Endothelial cell of umbilical vein (primary cell): ENCODE data around the gene INSYN2B. TPM values are rescaled to one million over a fixed set of nuclear protein-coding genes. Genes with fewer than 3 reads are reported as not detected.

ENCODE experiments used
- BruUV-seq: library from RNA; stranded (reverse); fragments of 400-500 nt; replicated peaks from 2 replicates; lab custom pipeline; 2021; lab: Mats Ljungman, UMichigan
- CTCF ChIA-PET: fragments of 300-600, 350-600 bp; sonication (Branson Sonifier 250); formaldehyde crosslinking; loops from one replicate; lab custom pipeline; 2021; ENCODE audit warnings: antibody characterized with exemption, inconsistent platforms; lab: Charles Lee
- POLR2A ChIA-PET: fragments of 300-600, 350-600 bp; sonication (Branson Sonifier 250); formaldehyde crosslinking; loops from one replicate; lab custom pipeline; 2021; ENCODE audit warnings: antibody characterized with exemption, inconsistent platforms; lab: Charles Lee
- DNase-seq: peaks from one replicate; pipeline ENCODE4 v3.0.0-alpha.2; 2011; ENCODE audit warnings: low read depth, low spot score
- FAIRE-seq: peaks from 2 replicates; lab custom pipeline; 2011; peaks lifted over from hg19 to GRCh38; lab: Jason Lieb, UNC
- H2AFZ ChIP-seq: 2 replicates; pipeline ENCODE4 v1.6.0; 2012; ENCODE audit warnings: low read depth, low read length, control low read depth, inconsistent platforms
- H3K27ac ChIP-seq: 2 replicates; pipeline ENCODE4 v1.5.1; 2011; ENCODE audit warnings: low read depth, mild to moderate bottlenecking, control low read depth, low read length, moderate library complexity; ENCODE audit not compliant: insufficient read depth
- H3K27me3 ChIP-seq, 2 experiments: 2 replicates each; pipeline versions ENCODE4 v1.6.0 to v1.6.1; 2011; ENCODE audit warnings: low read length in 2 of 2, mixed read lengths in 1 of 2; ENCODE audit not compliant: control insufficient read depth in 2 of 2, insufficient read depth in 2 of 2
- H3K36me3 ChIP-seq, 2 experiments: 2 replicates in 1 of 2; 3 replicates in 1 of 2; pipeline ENCODE4 v1.5.1; 2011; ENCODE audit warnings: low read length in 2 of 2, mild to moderate bottlenecking in 1 of 2, moderate library complexity in 1 of 2; ENCODE audit not compliant: control insufficient read depth in 2 of 2, insufficient read depth in 2 of 2; ENCODE audit errors: extremely low read depth in 1 of 2
- H3K4me1 ChIP-seq: 3 replicates; pipeline ENCODE4 v1.5.1; 2011; ENCODE audit warnings: mild to moderate bottlenecking, low read length; ENCODE audit not compliant: control insufficient read depth, insufficient read depth; ENCODE audit errors: extremely low read depth
- H3K4me2 ChIP-seq: 2 replicates; pipeline ENCODE4 v1.6.1; 2011; ENCODE audit warnings: low read length, control low read depth, mixed read lengths; ENCODE audit not compliant: insufficient read depth
- H3K4me3 ChIP-seq, 3 experiments: fragments of 200-600 bp in 1 of 3; sonication (generic), shearing (Covaris generic) in 1 of 3; replicated peaks in 1 of 3; 2 replicates each; pipeline ENCODE4 v1.5.1; 2011 to 2016; ENCODE audit warnings: control low read depth in 3 of 3, low read length in 3 of 3, mild to moderate bottlenecking in 2 of 3, inconsistent platforms in 1 of 3, low read depth in 1 of 3, moderate library complexity in 1 of 3; ENCODE audit not compliant: insufficient read depth in 1 of 3
- H3K79me2 ChIP-seq: 2 replicates; pipeline ENCODE4 v1.6.0; 2012; ENCODE audit warnings: low read length, inconsistent platforms; ENCODE audit not compliant: control insufficient read depth, insufficient read depth
- H3K9ac ChIP-seq: replicated peaks from 2 replicates; pipeline ENCODE3; 2011; ENCODE audit warnings: low read length, control low read depth; ENCODE audit not compliant: insufficient read depth; ENCODE audit errors: extremely low read depth
- H3K9me1 ChIP-seq: replicated peaks from 3 replicates; pipeline ENCODE4 v1.6.0; 2011; ENCODE audit warnings: mild to moderate bottlenecking, low read length; ENCODE audit not compliant: control insufficient read depth, insufficient read depth; ENCODE audit errors: extremely low read depth
- H3K9me3 ChIP-seq: replicated peaks from 2 replicates; pipeline ENCODE4 v1.5.1; 2012; ENCODE audit warnings: low read length, inconsistent platforms; ENCODE audit not compliant: control insufficient read depth, insufficient read depth
- H4K20me1 ChIP-seq: replicated peaks from 2 replicates; pipeline ENCODE3; 2011; ENCODE audit warnings: mild to moderate bottlenecking, low read length; ENCODE audit not compliant: control insufficient read depth, insufficient read depth; ENCODE audit errors: extremely low read depth
- CTCF ChIP-seq, 2 donors: IDR thresholded peaks; 1 replicate in 1 of 2; 2 replicates in 1 of 2; pipeline ENCODE4 v1.5.1; 2011; ENCODE audit warnings: low read length in 2 of 2, mild to moderate bottlenecking in 2 of 2, moderate library complexity in 2 of 2, control low read depth in 1 of 2, inconsistent platforms in 1 of 2, low read depth in 1 of 2; ENCODE audit not compliant: insufficient read depth in 1 of 2; ENCODE audit errors: extremely low read depth in 1 of 2
- EZH2 ChIP-seq: IDR thresholded peaks from 2 replicates; pipeline ENCODE4 v1.6.1; 2012; ENCODE audit warnings: borderline replicate concordance, low read depth, mild to moderate bottlenecking, moderate library complexity, low read length, inconsistent platforms; ENCODE audit not compliant: severe bottlenecking
- FOS ChIP-seq: IDR thresholded peaks from 2 replicates; pipeline ENCODE4 v1.6.1; 2011; ENCODE audit warnings: mild to moderate bottlenecking, low read length, moderate library complexity, borderline replicate concordance; ENCODE audit not compliant: insufficient read depth
- GATA2 ChIP-seq: IDR thresholded peaks from 2 replicates; pipeline ENCODE4 v1.7.0; 2011; ENCODE audit warnings: low read depth, mild to moderate bottlenecking, moderate library complexity, mixed read lengths, low read length; ENCODE audit not compliant: insufficient read length, insufficient read depth
- JUN ChIP-seq: IDR thresholded peaks from 2 replicates; pipeline ENCODE4 v1.6.1; 2011; ENCODE audit warnings: borderline replicate concordance, low read depth; ENCODE audit not compliant: insufficient read length, insufficient read depth
- MAX ChIP-seq: IDR thresholded peaks from 2 replicates; pipeline ENCODE4 v1.6.1; 2011; ENCODE audit not compliant: insufficient read depth, insufficient read length
- MYC ChIP-seq: IDR thresholded peaks from one replicate; pipeline ENCODE4 v1.6.1; 2011; ENCODE audit warnings: mild to moderate bottlenecking, low read depth, low read length
- POLR2A ChIP-seq: IDR thresholded peaks from 2 replicates; pipeline ENCODE4 v1.6.1; 2012; ENCODE audit warnings: low read depth, mild to moderate bottlenecking, control low read depth, low read length
- POLR2AphosphoS5 ChIP-seq: IDR thresholded peaks from 2 replicates; pipeline ENCODE4 v1.6.1; 2012; ENCODE audit warnings: low read depth, mild to moderate bottlenecking, control low read depth, low read length, moderate library complexity; ENCODE audit not compliant: insufficient read depth
- dilution Hi-C: fragments of 300-500 bp; cut with MboI; formaldehyde crosslinking; loops from one replicate; pipeline ENCODE4 v1.15.0; 2019; ENCODE audit warnings: low sequenced_read_pairs; ENCODE audit not compliant: extremely low pct_ligation_motif_present
- intact Hi-C: fragments of 100-400 bp; cut with micrococcal nuclease; formaldehyde crosslinking; loops from one replicate; pipeline ENCODE4 v1.10.0; 2022
- polyA plus RNA-seq, 4 experiments: library from polyadenylated mRNA; depleted of rRNA in 3 of 4; stranded (reverse) in 3 of 4; unstranded in 1 of 4; fragments of >200 nt; gene quantifications; 2 replicates each; pipeline versions ENCODE4 v1.2.1 to v1.2.3, GENCODE V29; 2011 to 2012; ENCODE audit warnings: missing spikeins in 1 of 4
- total RNA-seq: library from RNA; stranded (reverse); gene quantifications from 2 replicates; pipeline ENCODE4 v1.2.3, GENCODE V29; 2021

Gene INSYN2B
- total and polyA plus RNA-seq, 2 donors (not counting 3 experiments of a cell fraction or from before 2014, with no cell fraction given): 8.2 to 17.1 TPM

- Histone ChIP-seq H3K79me2 (no peaks in the 10 kb centered on the region), H3K9me3 (no peaks in the 10 kb centered on the region), H3K9ac (no peak overlapping the region), H3K4me2 (no peak overlapping the region), H2AFZ (no peak overlapping the region), H3K4me1 (no peaks in the 10 kb centered on the region), H3K4me3 (no peak overlapping the region), H3K27me3 (peaks cover 0 to 4% of the 10 kb centered on the region in 2 experiments), H3K27ac (no peak overlapping the region), H4K20me1 (no peaks in the 10 kb centered on the region), H3K36me3 (no peaks in the 10 kb centered on the region), H3K9me1 (no peaks in the 10 kb centered on the region)
- FAIRE-seq (no peak), DNase-seq (no peak)
- TF ChIP-seq FOS: no peak
- ChIA-PET POLR2A (no interaction called here), CTCF (interaction anchor here (0.8 to 1.5 kb wide), 2 partner anchors 11 kb away, joined by 3 read pairs; no protein-coding TSS in a partner anchor)
- dilution Hi-C loops: no loop called here
- no TSS peak for BruUV-seq
- intact Hi-C loops: loop anchor here (10.0 kb wide), 1 partner anchor 374 kb away; no protein-coding TSS in a partner anchor
Observed at GRCh38 chr5:169840405-169840804, 139.9 kb downstream of the INSYN2B start.

DNA sequence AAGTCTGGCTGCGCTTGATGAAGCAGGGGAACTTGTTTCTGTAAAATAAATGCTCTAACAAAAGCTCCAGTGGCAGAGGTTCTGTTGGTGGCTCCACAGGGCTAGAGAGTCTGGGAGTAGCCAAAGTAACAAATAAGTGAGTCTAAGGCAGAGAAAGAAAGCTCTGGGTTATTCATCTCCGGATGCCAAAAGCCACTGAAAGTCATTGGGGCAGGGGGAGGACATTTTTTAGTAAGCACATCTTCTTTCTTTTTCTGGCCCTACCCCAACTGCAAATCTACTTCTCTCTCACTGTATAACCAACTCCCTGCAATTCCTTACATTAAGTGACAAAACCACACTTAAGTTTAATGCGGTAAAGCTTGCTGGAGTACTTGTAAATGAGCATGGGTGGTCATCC is 141.6 kb downstream of the INSYN2B start:
- ChIA-PET CTCF (no interaction called here), POLR2A (no interaction called here)
- Histone ChIP-seq H2AFZ (no peak overlapping the region), H4K20me1 (no peaks in the 10 kb centered on the region), H3K9me3 (no peaks in the 10 kb centered on the region), H3K4me3 (no peak overlapping the region), H3K4me2 (no peak overlapping the region), H3K27ac (no peak overlapping the region), H3K79me2 (no peaks in the 10 kb centered on the region), H3K36me3 (no peaks in the 10 kb centered on the region), H3K4me1 (no peaks in the 10 kb centered on the region), H3K27me3 (peaks cover 0 to 1% of the 10 kb centered on the region in 2 experiments), H3K9me1 (no peaks in the 10 kb centered on the region), H3K9ac (no peak overlapping the region)
- BruUV-seq: no TSS peak
- DNase-seq (no peak), FAIRE-seq (no peak)
- intact Hi-C loops: no loop called here
- dilution Hi-C loops: no loop called here
- no peak for TF ChIP-seq GATA2
- TF ChIP-seq JUN: no peak
- TF ChIP-seq POLR2A: no peak
- TF ChIP-seq FOS: no peak
- no peak for TF ChIP-seq EZH2
- no peak for TF ChIP-seq CTCF (IDR thresholded peaks at IDR 0.05; ENCODE audit: extremely low read depth in 1 of 2, insufficient read depth in 1 of 2, low read depth in 1 of 2, low read length in 2 of 2)
- TF ChIP-seq MAX: no peak
- TF ChIP-seq POLR2AphosphoS5: no peak
- TF ChIP-seq MYC: no peak
